ENCODE results near the gene ANGPTL1. TPM values are rescaled to one million over a fixed set of nuclear protein-coding genes. Genes with fewer than 3 reads are reported as not detected.
A peak's percentile ranks its signal among the peaks of the same experiment; 100 is the strongest.

Gene ANGPTL1
- total and polyA plus RNA-seq, 2 of the 13 experiments (the other 11 are each of a cell fraction or from before 2014, with no cell fraction given) = 2.9 to 9.3 TPM

- TF ChIP-seq ZNF614 (CRISPR knock-in tag; IDR thresholded peaks at IDR 0.05; ENCODE audit: borderline replicate concordance) (peak; percentile 56; the same call in 1 of the 2 replicates), ZNF713 (CRISPR knock-in tag; IDR thresholded peaks at IDR 0.05) (no peak), ELF1 (CRISPR knock-in tag; IDR thresholded peaks at IDR 0.05) (no peak), SAP130 (CRISPR knock-in tag; IDR thresholded peaks at IDR 0.05; ENCODE audit: low read depth) (peak; percentile 59), ZNF720 (CRISPR knock-in tag; IDR thresholded peaks at IDR 0.05) (no peak), NFRKB (IDR thresholded peaks at IDR 0.05) (no peak), ZNF292 (CRISPR knock-in tag; IDR thresholded peaks at IDR 0.05; ENCODE audit: borderline replicate concordance, low read depth) (0 out of 2 replicates have a peak, but pooled peaks have one; percentile 43), ZNF225 (CRISPR knock-in tag; IDR thresholded peaks at IDR 0.05) (no peak), ZNF772 (CRISPR knock-in tag; IDR thresholded peaks at IDR 0.05) (no peak), IKZF5 (CRISPR knock-in tag; IDR thresholded peaks at IDR 0.05) (0 out of 2 replicates have a peak, but pooled peaks have one; percentile 18), THAP7 (CRISPR knock-in tag; IDR thresholded peaks at IDR 0.05) (no peak), PHF8 (CRISPR knock-in tag; IDR thresholded peaks at IDR 0.05) (no peak), CHD2 (IDR thresholded peaks at IDR 0.05; ENCODE audit: low read depth, low read length) (no peak), KLF9 (CRISPR knock-in tag; IDR thresholded peaks at IDR 0.05; ENCODE audit: low read depth) (no peak), KLF13 (CRISPR knock-in tag; IDR thresholded peaks at IDR 0.05) (no peak), ZNF484 (CRISPR knock-in tag; IDR thresholded peaks at IDR 0.05; ENCODE audit: borderline replicate concordance, low read depth) (no peak), ZNF143 (CRISPR knock-in tag; IDR thresholded peaks at IDR 0.05) (no peak)
- TF ChIP-seq, protein P1, sequence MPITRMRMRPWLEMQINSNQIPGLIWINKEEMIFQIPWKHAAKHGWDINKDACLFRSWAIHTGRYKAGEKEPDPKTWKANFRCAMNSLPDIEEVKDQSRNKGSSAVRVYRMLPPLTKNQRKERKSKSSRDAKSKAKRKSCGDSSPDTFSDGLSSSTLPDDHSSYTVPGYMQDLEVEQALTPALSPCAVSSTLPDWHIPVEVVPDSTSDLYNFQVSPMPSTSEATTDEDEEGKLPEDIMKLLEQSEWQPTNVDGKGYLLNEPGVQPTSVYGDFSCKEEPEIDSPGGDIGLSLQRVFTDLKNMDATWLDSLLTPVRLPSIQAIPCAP (CRISPR knock-in tag; IDR thresholded peaks at IDR 0.05; ENCODE audit: low read depth) = no peak
- TF ChIP-seq, protein P2, sequence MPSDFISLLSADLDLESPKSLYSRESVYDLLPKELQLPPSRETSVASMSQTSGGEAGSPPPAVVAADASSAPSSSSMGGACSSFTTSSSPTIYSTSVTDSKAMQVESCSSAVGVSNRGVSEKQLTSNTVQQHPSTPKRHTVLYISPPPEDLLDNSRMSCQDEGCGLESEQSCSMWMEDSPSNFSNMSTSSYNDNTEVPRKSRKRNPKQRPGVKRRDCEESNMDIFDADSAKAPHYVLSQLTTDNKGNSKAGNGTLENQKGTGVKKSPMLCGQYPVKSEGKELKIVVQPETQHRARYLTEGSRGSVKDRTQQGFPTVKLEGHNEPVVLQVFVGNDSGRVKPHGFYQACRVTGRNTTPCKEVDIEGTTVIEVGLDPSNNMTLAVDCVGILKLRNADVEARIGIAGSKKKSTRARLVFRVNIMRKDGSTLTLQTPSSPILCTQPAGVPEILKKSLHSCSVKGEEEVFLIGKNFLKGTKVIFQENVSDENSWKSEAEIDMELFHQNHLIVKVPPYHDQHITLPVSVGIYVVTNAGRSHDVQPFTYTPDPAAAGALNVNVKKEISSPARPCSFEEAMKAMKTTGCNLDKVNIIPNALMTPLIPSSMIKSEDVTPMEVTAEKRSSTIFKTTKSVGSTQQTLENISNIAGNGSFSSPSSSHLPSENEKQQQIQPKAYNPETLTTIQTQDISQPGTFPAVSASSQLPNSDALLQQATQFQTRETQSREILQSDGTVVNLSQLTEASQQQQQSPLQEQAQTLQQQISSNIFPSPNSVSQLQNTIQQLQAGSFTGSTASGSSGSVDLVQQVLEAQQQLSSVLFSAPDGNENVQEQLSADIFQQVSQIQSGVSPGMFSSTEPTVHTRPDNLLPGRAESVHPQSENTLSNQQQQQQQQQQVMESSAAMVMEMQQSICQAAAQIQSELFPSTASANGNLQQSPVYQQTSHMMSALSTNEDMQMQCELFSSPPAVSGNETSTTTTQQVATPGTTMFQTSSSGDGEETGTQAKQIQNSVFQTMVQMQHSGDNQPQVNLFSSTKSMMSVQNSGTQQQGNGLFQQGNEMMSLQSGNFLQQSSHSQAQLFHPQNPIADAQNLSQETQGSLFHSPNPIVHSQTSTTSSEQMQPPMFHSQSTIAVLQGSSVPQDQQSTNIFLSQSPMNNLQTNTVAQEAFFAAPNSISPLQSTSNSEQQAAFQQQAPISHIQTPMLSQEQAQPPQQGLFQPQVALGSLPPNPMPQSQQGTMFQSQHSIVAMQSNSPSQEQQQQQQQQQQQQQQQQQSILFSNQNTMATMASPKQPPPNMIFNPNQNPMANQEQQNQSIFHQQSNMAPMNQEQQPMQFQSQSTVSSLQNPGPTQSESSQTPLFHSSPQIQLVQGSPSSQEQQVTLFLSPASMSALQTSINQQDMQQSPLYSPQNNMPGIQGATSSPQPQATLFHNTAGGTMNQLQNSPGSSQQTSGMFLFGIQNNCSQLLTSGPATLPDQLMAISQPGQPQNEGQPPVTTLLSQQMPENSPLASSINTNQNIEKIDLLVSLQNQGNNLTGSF (CRISPR knock-in tag; IDR thresholded peaks at IDR 0.05) = no peak
- TF ChIP-seq, protein P3, sequence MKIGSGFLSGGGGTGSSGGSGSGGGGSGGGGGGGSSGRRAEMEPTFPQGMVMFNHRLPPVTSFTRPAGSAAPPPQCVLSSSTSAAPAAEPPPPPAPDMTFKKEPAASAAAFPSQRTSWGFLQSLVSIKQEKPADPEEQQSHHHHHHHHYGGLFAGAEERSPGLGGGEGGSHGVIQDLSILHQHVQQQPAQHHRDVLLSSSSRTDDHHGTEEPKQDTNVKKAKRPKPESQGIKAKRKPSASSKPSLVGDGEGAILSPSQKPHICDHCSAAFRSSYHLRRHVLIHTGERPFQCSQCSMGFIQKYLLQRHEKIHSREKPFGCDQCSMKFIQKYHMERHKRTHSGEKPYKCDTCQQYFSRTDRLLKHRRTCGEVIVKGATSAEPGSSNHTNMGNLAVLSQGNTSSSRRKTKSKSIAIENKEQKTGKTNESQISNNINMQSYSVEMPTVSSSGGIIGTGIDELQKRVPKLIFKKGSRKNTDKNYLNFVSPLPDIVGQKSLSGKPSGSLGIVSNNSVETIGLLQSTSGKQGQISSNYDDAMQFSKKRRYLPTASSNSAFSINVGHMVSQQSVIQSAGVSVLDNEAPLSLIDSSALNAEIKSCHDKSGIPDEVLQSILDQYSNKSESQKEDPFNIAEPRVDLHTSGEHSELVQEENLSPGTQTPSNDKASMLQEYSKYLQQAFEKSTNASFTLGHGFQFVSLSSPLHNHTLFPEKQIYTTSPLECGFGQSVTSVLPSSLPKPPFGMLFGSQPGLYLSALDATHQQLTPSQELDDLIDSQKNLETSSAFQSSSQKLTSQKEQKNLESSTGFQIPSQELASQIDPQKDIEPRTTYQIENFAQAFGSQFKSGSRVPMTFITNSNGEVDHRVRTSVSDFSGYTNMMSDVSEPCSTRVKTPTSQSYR (CRISPR knock-in tag; IDR thresholded peaks at IDR 0.05; ENCODE audit: borderline replicate concordance) = no peak
Measured at GRCh38 chr1:178916448-178917174, 45.7 kb upstream of the ANGPTL1 start (continued).
